RPMI7951 (cell line): ENCODE data around the gene PUM1. TPM values are rescaled to one million over a fixed set of nuclear protein-coding genes. Genes with fewer than 3 reads are reported as not detected.

ENCODE experiments used
- DNase-seq: peaks from one replicate; pipeline ENCODE4 v3.0.0-alpha.2; 2012; ENCODE audit warnings: low read depth
- total RNA-seq: library from RNA; depleted of rRNA; stranded (reverse); fragments of >200 nt; shearing (Covaris generic); gene quantifications from 2 replicates; pipeline ENCODE4 v1.2.3, GENCODE V29; 2014

PUM1 gene
- total RNA-seq, 1 experiment from 2014 or later, result 47.8 TPM

- no peak for DNase-seq
Observed at GRCh38 chr1:31031330-31032143, 34.0 kb downstream of the PUM1 start.

DNA sequence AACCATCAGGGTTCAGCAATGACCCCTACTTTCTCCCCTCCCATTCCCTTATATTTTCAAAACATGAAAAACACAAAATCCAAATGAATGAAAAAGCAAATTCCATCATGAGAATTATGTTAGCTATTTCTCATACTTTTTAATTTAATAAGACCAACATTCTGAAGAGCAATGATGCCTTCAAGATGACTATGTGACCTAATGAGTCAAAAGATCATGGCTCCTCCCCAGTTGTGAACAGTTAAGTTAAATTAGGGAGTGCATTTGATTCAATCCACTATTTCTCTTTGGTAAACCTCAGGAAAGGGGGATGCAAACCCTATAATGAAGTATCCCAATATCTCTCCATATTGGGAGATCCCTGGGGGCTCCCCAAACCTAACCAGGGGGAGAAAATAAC is 36.5 kb downstream of the PUM1 start:
- DNase-seq, result no peak

DNA sequence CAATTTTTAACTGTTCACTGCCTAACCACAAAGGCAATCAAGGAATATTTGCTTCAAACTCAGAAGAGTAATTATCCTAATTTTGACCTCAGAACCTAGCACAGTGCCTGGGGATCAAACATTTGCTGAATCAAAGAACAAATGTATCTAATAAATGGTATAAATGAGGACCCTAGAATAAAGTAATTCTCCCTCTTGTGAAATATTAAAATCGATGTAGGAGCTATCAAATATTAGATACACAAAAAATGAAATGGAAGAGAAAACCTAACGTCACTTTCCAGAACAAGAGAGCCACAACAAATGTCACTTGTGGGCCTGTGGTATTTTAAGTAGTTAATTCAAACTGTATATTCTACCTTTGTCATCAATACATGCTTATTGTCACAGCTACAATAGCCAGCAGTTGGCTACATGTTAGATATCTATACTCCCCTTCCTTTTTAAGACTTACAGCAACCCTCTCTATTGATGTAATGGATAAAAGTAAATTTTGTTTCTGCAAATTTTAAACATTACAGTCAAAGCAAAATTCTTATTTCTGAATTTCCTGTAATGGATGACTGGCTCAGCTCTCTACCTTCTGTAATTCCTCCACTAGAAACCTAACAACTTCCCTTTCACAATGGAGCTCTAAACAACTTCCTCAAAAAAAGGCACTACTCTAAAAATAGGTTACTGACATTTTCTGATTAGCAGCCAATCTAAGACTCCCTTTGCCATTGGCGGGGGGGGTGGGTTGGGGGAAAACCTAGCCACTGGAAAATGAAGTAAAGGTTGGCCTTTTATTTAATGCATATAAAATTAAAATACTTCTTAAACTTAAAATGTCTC is 37.6 kb downstream of the PUM1 start:
- DNase-seq, result no peak

DNA sequence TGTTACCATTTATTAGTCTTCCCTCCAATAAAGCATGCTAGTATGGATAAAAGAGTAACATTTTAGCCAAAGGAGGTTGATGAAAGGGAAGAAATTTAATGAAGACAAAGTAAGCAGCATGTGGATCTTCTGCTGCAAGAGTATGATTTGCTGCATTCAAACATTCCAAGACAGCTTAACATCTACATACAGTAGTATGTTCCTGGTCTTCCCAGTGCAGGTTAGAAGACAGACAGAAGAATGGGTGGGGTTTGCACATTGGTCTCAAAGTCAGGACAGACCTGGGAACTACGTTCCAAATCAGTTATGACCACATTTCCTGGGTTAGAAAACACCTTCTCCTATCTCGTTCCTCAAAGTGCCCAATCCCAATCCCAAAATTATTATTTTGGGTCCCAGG is 43.3 kb downstream of the PUM1 start:
- no peak for DNase-seq

- DNase-seq, result no peak
Observed at GRCh38 chr1:31020007-31020790, 45.3 kb downstream of the PUM1 start.

- DNase-seq, result no peak
Observed at GRCh38 chr1:31019401-31019800, 46.1 kb downstream of the PUM1 start.

GRCh38 chr1:31016868-31017267 is 48.6 kb downstream of the PUM1 start:
- no peak for DNase-seq

DNA sequence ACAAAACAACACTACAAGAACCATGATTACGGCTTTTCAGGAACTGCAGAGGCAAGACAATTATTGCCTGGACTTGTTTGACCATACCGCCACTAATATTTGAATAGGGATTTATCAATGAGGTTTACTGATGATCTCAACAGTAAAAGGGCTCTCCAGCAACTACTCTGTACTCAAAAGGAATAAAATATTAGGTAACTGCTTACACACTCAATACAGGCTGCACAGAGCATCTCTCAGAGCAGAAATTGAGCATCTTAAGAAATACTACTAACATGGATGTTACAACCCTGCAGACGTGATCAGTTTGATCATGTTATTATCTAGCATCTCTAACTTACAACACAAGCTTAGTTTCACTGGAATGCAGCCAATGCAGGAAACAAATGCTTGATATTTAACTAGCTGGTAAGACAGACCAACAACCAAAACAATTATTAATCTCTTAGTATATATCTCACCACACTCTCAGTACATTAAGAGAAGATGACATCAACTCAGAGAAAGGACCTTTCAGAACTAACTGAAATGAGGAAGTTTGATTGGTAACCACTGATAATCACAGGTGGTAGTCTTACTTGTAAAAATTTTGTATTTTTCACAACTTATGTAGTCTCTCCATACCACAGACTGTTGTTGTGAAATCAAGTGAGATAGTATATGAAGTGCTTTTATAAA is 52.2 kb downstream of the PUM1 start:
- DNase-seq, result no peak

DNA sequence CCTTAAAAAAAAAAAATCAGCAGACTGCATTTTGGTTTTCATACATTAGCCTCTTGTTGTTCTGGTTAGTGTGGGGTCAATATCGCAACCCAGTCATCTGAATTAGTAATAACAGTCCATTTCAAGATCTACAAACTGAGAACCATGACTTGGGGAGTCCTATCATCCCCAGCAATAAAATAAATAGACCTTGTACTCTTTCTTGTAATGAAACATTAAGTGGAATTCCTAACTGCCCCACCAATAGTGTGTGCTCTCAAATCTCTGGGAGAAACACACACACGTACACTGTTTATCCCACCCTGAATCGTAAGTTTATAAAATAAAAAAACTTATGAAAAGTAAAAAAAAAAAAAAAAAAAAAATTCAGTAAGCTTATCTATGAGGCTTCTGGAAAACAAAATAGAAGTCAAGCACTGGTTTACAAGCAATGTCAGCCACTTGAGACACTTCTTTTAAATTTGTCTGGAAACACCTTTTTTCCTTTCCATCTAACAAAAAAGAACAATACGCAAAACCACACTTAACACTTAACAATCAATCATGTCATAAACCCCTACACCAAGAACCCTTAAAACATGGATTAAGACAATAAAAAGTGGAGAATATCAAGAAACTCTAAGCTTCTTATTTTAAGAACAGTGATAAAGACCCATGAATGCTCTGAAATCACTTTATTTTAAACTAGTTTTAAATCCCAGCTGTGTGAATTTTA is 53.1 kb downstream of the PUM1 start:
- no peak for DNase-seq

DNA sequence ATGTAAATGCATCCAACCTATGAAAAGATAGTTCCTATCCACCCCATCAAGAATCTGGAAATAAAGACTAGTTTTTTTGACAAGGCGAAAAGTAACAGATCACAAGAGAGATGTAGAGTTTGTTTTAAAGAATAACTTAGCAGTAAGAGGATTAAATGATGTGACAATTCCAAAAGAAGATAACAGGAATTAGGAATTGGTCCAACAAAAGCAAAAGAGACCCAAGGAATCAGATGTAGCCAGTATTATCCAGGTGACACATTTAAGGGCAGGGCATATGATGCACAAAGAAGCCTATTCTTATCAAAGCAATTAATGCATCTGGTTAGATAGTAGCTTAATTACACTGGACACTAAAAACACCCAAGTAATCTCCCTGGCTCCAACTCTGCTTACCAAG is 53.8 kb downstream of the PUM1 start:
- DNase-seq, result no peak

DNA sequence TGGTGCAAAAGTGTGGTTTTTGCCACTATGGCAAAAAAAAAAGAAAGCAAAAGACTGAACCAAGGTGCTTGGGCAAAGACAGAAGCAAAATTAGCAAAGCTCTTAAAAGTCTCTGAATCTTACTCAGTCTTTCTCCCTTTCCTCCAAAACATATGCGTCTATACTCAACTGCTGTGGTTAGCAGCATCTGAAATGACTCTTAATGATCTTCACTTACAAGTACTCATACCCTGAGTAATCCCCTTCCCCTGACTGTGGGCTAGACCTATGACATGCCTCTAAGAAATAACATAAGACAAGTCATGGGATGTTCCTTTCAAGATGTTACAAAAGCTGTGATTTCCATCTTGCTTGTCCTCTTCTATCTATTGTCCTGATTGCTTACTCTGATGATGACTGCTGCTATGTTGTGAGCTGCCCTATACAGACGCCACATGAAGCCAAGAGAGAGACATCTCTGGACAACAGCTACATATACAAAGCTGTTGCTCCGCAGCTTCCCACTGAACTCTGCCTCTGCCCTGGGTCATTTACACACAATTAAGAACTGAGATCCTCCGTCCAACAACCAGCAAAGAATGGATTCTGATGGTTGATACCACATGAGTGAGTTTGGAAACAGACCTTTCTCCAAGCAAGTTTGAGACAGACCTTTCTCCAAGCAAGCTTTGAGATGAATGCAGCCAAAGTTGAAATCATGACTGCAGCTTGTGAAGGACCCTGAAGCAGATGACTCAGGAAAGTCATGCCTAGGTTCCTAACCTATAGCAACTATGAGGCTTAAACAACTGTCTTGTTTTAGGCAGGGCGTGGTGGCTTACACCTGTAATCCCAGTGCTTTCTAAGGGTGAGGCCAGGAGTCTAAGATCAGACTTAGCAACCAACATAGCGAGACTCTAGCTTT is 55.2 kb downstream of the PUM1 start:
- DNase-seq, result peak; percentile 55

DNA sequence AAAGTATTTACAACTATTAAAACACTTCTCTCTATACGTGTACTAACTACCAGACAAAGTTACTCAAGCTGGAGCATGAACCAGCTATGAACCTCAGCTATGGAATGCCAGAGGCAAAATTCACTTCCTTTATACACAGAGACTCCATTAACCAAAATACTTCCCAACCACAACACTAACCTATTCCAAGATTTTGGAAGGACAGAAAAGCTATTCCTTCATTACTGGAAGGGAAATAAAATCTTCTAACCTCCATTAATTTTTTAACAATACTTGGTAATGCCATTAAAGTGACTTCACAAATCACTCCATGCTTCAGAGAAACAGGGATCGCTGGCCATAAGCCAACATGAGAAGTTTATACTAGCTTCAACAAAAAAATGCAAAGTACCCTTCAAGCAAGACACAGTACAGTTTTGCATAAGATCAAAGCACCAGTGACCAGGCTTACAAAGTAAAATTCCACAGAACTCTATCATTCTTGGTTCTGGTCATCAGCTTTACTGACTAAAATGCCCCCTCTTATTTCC is 58.0 kb downstream of the PUM1 start:
- peak; percentile 90 for DNase-seq

- DNase-seq, result no peak
Observed at GRCh38 chr1:31006747-31007146, 58.8 kb downstream of the PUM1 start.

- no peak for DNase-seq
Observed at GRCh38 chr1:31005617-31006166, 59.8 kb downstream of the PUM1 start.

GRCh38 chr1:31005198-31005597 is 60.3 kb downstream of the PUM1 start:
- no peak for DNase-seq

- DNase-seq, result no peak
Observed at GRCh38 chr1:31004231-31004621, 61.3 kb downstream of the PUM1 start.

DNA sequence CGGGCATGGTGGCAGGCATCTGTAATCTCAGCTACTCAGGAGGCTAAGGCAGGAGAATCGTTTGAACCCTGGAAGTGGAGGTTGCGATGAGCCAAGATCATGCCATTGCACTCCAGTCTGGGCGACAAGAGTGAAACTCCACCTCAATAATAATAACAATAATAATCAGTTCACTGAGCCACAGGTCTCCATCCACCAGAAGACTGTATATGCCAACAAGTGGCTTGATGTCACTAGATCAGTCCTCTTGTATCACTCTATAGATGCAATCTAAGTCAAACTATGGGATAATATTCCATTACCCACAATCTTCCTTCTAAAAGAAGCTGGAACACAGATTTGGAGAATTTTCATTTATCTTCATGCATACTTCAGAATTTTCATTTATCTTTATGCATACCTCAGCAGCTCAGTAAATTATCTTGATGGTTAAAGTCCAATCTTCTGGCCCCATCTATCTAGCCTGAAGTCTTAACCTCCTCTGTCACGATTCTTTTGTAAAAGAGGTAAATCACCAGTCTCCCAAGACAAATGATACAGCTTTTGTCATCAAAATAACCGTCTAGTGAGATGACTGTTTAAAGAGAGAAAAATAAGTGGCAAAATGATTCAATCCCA is 61.8 kb downstream of the PUM1 start:
- no peak for DNase-seq

DNA sequence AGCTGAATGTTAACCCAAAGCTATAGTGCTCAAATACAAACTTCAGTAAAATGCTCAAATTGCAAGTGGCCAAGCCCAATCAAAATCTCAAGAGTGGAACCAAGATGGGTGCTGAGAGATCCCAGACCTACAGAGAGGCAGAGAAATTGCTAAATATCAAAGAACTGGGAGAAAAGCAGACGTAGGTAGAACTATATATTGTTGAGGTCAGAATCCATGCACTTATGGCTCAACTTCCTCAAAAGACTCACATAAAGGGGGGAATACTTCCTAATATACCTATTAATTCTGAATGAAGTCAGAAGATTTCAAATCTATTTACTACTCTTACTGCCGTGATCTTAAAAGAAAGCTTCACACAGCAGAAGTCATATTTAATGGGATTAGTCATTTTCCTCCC is 65.2 kb downstream of the PUM1 start:
- DNase-seq, result no peak

- DNase-seq, result no peak
Observed at GRCh38 chr1:30998887-30999286, 66.6 kb downstream of the PUM1 start.
